D721Med (cell line): Measurements from ENCODE around the gene FTO.

Source experiments
- DNase-seq: peaks from one replicate; pipeline ENCODE4 v3.0.0; 2011; ENCODE audit warnings: low spot score; ENCODE audit not compliant: insufficient read length
- FAIRE-seq: peaks from 2 replicates; lab custom pipeline; 2011; peaks lifted over from hg19 to GRCh38; lab: Jason Lieb, UNC
- CTCF ChIP-seq: IDR thresholded peaks from 2 replicates; pipeline ENCODE4 v1.5.1; 2012; ENCODE audit warnings: mild to moderate bottlenecking, control low read depth; ENCODE audit not compliant: insufficient read depth; ENCODE audit errors: missing control alignments

The FTO gene

GRCh38 chr16:54050459-54051210 lies 346.7 kb downstream of the FTO start:
- DNase-seq (no peak), FAIRE-seq (no peak)
- no peak for TF ChIP-seq CTCF

GRCh38 chr16:54051821-54052220 lies 347.9 kb downstream of the FTO start:
- no peak for DNase-seq
- FAIRE-seq = no peak
- TF ChIP-seq CTCF = no peak

- DNase-seq (no peak), FAIRE-seq (no peak)
- no peak for TF ChIP-seq CTCF
These were observed 348.3 kb downstream of the FTO start for GRCh38 chr16:54052271-54052670.

- FAIRE-seq (no peak), DNase-seq (no peak)
- TF ChIP-seq CTCF = no peak
These were observed 350.2 kb downstream of the FTO start for GRCh38 chr16:54053891-54054820.

GRCh38 chr16:54055191-54055590 lies 351.2 kb downstream of the FTO start:
- FAIRE-seq = no peak
- DNase-seq = no peak
- no peak for TF ChIP-seq CTCF

GRCh38 chr16:54055864-54056263 lies 351.9 kb downstream of the FTO start:
- FAIRE-seq = no peak
- no peak for TF ChIP-seq CTCF
- DNase-seq = no peak
